WTC11 (cell line): Measurements from ENCODE around the gene DCAF8L1.

Source experiments
- AFF4 ChIP-seq: sonication (generic); formaldehyde crosslinking; IDR thresholded peaks from 2 replicates; pipeline ENCODE4 v1.8.1; 2023; ENCODE audit warnings: mild to moderate bottlenecking, missing genetic modification reagents, borderline replicate concordance
- ATF2 ChIP-seq: sonication (generic); formaldehyde crosslinking; IDR thresholded peaks from 2 replicates; pipeline ENCODE4 v1.8.1; 2022; ENCODE audit warnings: low read depth, missing genetic modification reagents, borderline replicate concordance
- CREB1 ChIP-seq: sonication (generic); formaldehyde crosslinking; IDR thresholded peaks from 2 replicates; pipeline ENCODE4 v1.8.0; 2023; ENCODE audit warnings: mild to moderate bottlenecking, missing genetic modification reagents
- CTCF ChIP-seq: fragments of 200-600 bp; IDR thresholded peaks from 2 replicates; pipeline ENCODE4 v1.8.0; 2022; ENCODE audit warnings: antibody characterized with exemption
- E2F1 ChIP-seq: sonication (generic); formaldehyde crosslinking; IDR thresholded peaks from 2 replicates; pipeline ENCODE4 v1.8.0; 2022; ENCODE audit warnings: mild to moderate bottlenecking, missing genetic modification reagents
- JUN ChIP-seq: sonication (generic); formaldehyde crosslinking; IDR thresholded peaks from 2 replicates; pipeline ENCODE4 v1.8.0; 2023; ENCODE audit warnings: mild to moderate bottlenecking, missing genetic modification reagents
- RELA ChIP-seq: sonication (generic); formaldehyde crosslinking; IDR thresholded peaks from 2 replicates; pipeline ENCODE4 v1.8.1; 2022; ENCODE audit warnings: missing genetic modification reagents, mild to moderate bottlenecking, borderline replicate concordance
- SP1 ChIP-seq: sonication (generic); formaldehyde crosslinking; conservative IDR thresholded peaks from 2 replicates; pipeline ENCODE4 v1.8.1; 2022; ENCODE audit warnings: missing genetic modification reagents
- TF ChIP-seq, protein P1 (sequence below): sonication (generic); formaldehyde crosslinking; conservative IDR thresholded peaks from 2 replicates; pipeline ENCODE4 v1.8.1; 2022; ENCODE audit warnings: mild to moderate bottlenecking, missing genetic modification reagents

DNA sequence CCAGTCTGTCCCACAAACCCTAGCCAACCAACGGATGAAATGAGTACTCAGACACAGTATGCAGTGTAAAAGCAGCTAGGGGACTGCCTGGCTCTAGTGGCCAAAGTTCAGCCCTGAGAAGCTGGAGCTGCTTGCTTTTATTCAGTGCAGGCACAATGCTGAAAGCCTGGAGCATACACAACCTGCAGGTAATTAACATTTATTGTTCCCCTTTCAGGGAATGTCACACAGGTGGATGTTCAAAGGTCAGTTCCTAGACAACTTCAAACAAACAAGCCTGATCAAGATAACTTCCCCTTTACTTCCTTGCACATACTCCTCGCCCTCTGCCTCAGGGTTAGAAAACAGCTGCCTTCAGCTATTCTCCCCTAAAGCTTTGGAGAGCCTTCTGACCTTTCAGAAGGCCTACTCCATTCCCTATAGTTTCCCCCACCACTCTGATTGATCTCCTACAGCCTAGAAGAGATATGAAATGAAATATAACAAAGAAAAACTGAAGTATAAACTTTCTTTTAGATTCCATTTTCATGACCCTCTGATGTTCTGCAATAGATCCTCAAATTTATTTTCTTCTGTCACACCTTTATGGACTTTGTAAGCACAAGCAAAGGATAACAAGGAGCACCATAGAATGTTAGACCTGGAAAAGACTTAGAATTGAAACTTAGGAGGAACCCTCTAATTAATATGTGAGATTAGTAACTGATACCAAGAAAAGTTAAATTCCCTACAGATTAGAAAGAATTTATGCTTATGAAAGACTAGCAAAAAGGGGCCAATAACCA, 6.8 kb upstream of the DCAF8L1 start:
- no peak for TF ChIP-seq ATF2
- TF ChIP-seq CTCF = no peak
- no peak for TF ChIP-seq E2F1 (CRISPR knock-in tag)
- no peak for TF ChIP-seq CREB1
- TF ChIP-seq, protein P1, sequence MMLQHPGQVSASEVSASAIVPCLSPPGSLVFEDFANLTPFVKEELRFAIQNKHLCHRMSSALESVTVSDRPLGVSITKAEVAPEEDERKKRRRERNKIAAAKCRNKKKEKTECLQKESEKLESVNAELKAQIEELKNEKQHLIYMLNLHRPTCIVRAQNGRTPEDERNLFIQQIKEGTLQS = no peak
- TF ChIP-seq SP1 = no peak
- TF ChIP-seq JUN (CRISPR knock-in tag) = no peak
- TF ChIP-seq AFF4 (CRISPR knock-in tag) = no peak
- no peak for TF ChIP-seq RELA
